Aorta (tissue), 5 donors: ENCODE measurements around the gene TADA2B. TPM values are rescaled to one million over a fixed set of nuclear protein-coding genes. Genes with fewer than 3 reads are reported as not detected.

Source experiments
- ATAC-seq: fragments of 200-7000 bp; cut with Tn5 transposase; one replicate; pipeline ENCODE4 v1.9.1; 2022; ENCODE audit warnings: moderate library complexity; ENCODE audit not compliant: low FRiP score
- DNase-seq, 2 donors: peaks; one replicate each; pipeline ENCODE4 v3.0.0-alpha.2; 2020
- H3K27ac ChIP-seq, 2 donors: one replicate each; pipeline ENCODE4 v1.5.1; 2013; ENCODE audit warnings: low read length in 2 of 2, mild to moderate bottlenecking in 2 of 2, moderate library complexity in 2 of 2, control low read depth in 1 of 2, inconsistent platforms in 1 of 2, low read depth in 1 of 2
- H3K27me3 ChIP-seq, 2 donors: one replicate each; pipeline ENCODE4 v1.6.1; 2013; ENCODE audit warnings: control low read depth in 1 of 2, low read length in 1 of 2, mild to moderate bottlenecking in 1 of 2, moderate library complexity in 1 of 2; ENCODE audit not compliant: insufficient read depth in 2 of 2, control insufficient read depth in 1 of 2
- H3K36me3 ChIP-seq, 2 donors: one replicate each; pipeline ENCODE4 v1.6.1; 2013; ENCODE audit warnings: control low read depth in 1 of 2, low read length in 1 of 2, mild to moderate bottlenecking in 1 of 2; ENCODE audit not compliant: insufficient read depth in 2 of 2, control insufficient read depth in 1 of 2
- H3K4me1 ChIP-seq, 2 donors: one replicate each; pipeline ENCODE4 v1.6.1; 2013; ENCODE audit warnings: low read length in 2 of 2, control low read depth in 1 of 2, mild to moderate bottlenecking in 1 of 2, moderate library complexity in 1 of 2; ENCODE audit not compliant: insufficient read depth in 2 of 2, control insufficient read depth in 1 of 2
- H3K4me3 ChIP-seq, 2 donors: one replicate each; pipeline ENCODE4 v1.5.1; 2013; ENCODE audit warnings: low read length in 2 of 2, control low read depth in 1 of 2, mild to moderate bottlenecking in 1 of 2
- H3K9me3 ChIP-seq: one replicate; pipeline ENCODE4 v1.6.1; 2013; ENCODE audit warnings: mild to moderate bottlenecking, low read length; ENCODE audit not compliant: control insufficient read depth
- WGBS, 2 donors: extraction: QIAGEN DNeasy Blood & Tissue Kit; methylation state at CpG; one replicate each; pipeline ENCODE4 v1.1.7; 2013; 5-methylcytosine and 5-hydroxymethylcytosine counted together
- intact Hi-C, 2 donors: fragments of 100-400 bp; cut with DNase I; formaldehyde crosslinking; loops; one replicate each; pipeline versions ENCODE4 v1.14.2 to v1.15.0; 2022
- polyA plus RNA-seq, 2 donors: library from polyadenylated mRNA; stranded (reverse); fragments of 200-250 nt; gene quantifications; one replicate each; pipeline ENCODE4 v1.2.3, GENCODE V29; 2013
- total RNA-seq, 2 donors: library from RNA; stranded (reverse); fragmentation: NEBNext Ultra II Directional; extraction: Animal tissue kit (Norgen Biotek cat#: 25700); gene quantifications; one replicate each; pipeline ENCODE4 v1.2.1, GENCODE V29; 2021
- donor health status: healthy with polysubstance abuse.
- donor health status: Bipolar disorder and iron deficiency.
- donor health status: DM: no; HTN: no; CAD: no.
- donor health status: DM: no; HTN: no; CAD: no.
- donor health status: DM: yes; HTN: yes; CAD: no.

TADA2B gene
- total and polyA plus RNA-seq, 4 donors: 6.5 to 19.2 (median 13.3) TPM

GRCh38 chr4:7015383-7016035 is 27.7 kb upstream of the TADA2B start:
- Histone ChIP-seq H3K9me3 (no peaks in the 10 kb centered on the region), H3K27me3 (no peaks in the 10 kb centered on the region), H3K36me3 (peaks cover 2 to 6% of the 10 kb centered on the region in 2 donors), H3K4me1 (no peaks in the 10 kb centered on the region), H3K27ac (no peak overlapping the region), H3K4me3 (no peak overlapping the region)
- DNase-seq: peak; percentile 19 to 50
- no peak for ATAC-seq
- intact Hi-C loops: no loop called here
- 75 to 94% methylated on average over 12 of the region's 12 CpGs for WGBS, 2 donors

GRCh38 chr4:7016086-7016485 is 27.1 kb upstream of the TADA2B start:
- ATAC-seq (no peak), DNase-seq (peak; percentile 12 to 58)

GRCh38 chr4:7016512-7016911 is 26.7 kb upstream of the TADA2B start:
- Histone ChIP-seq H3K27me3 (no peaks in the 10 kb centered on the region), H3K36me3 (peaks cover 0 to 8% of the 10 kb centered on the region in 2 donors), H3K27ac (no peak overlapping the region), H3K4me3 (no peak overlapping the region), H3K9me3 (no peaks in the 10 kb centered on the region), H3K4me1 (no peaks in the 10 kb centered on the region)
- ATAC-seq: no peak
- WGBS, 2 donors: 91 to 94% methylated on average over 6 of the region's 6 CpGs
- intact Hi-C loops: no loop called here
- peak in 1 of 2 donors; percentile 3 for DNase-seq

More at GRCh38 chr4:7016086-7016485, 27.1 kb upstream of the TADA2B start:
- intact Hi-C loops: no loop called here
- Histone ChIP-seq H3K27ac (no peak overlapping the region), H3K4me1 (no peaks in the 10 kb centered on the region), H3K36me3 (peaks cover 0 to 8% of the 10 kb centered on the region in 2 donors), H3K4me3 (no peak overlapping the region), H3K27me3 (no peaks in the 10 kb centered on the region), H3K9me3 (no peaks in the 10 kb centered on the region)
- 64 to 81% methylated on average over 11 of the region's 11 CpGs for WGBS, 2 donors

- 87 to 91% methylated on average over 6 of the region's 6 CpGs for WGBS, 2 donors
- Histone ChIP-seq H3K36me3 (peaks cover 0 to 10% of the 10 kb centered on the region in 2 donors), H3K27ac (no peak overlapping the region), H3K27me3 (no peaks in the 10 kb centered on the region), H3K4me1 (no peaks in the 10 kb centered on the region), H3K4me3 (no peak overlapping the region), H3K9me3 (no peaks in the 10 kb centered on the region)
- DNase-seq: peak; percentile 9 to 12
- intact Hi-C loops: no loop called here
- no peak for ATAC-seq
Observed at GRCh38 chr4:7017446-7018048, 25.6 kb upstream of the TADA2B start.

- peak; percentile 40 to 64 for DNase-seq
- ATAC-seq: peak; percentile 17
- 92 to 93% methylated on average over 9 of the region's 9 CpGs for WGBS, 2 donors
- no peaks in the 10 kb centered on the region for H3K27me3 ChIP-seq
- no peaks in the 10 kb centered on the region for H3K4me1 ChIP-seq
- no peak overlapping the region for H3K4me3 ChIP-seq
- intact Hi-C loops: no loop called here
- H3K27ac ChIP-seq: no peak overlapping the region
- H3K36me3 ChIP-seq: peaks cover 0 to 8% of the 10 kb centered on the region in 2 donors
- H3K9me3 ChIP-seq: no peaks in the 10 kb centered on the region
Observed at GRCh38 chr4:7018281-7018680, 24.9 kb upstream of the TADA2B start.

GRCh38 chr4:7019367-7019766 is 23.8 kb upstream of the TADA2B start:
- H3K27me3 ChIP-seq: no peaks in the 10 kb centered on the region
- 86 to 92% methylated on average over 9 to 10 of the region's 10 CpGs for WGBS, 2 donors

GRCh38 chr4:7020290-7020689 is 22.9 kb upstream of the TADA2B start:
- WGBS, 2 donors: 97% methylated on average over 2 of the region's 2 CpGs
- intact Hi-C loops: no loop called here
- ATAC-seq (no peak), DNase-seq (peak in 1 of 2 donors; percentile 60)
- Histone ChIP-seq H3K27ac (no peak overlapping the region), H3K27me3 (no peaks in the 10 kb centered on the region), H3K36me3 (peaks cover 0 to 8% of the 10 kb centered on the region in 2 donors), H3K4me3 (no peak overlapping the region), H3K4me1 (no peaks in the 10 kb centered on the region), H3K9me3 (no peaks in the 10 kb centered on the region)

More at GRCh38 chr4:7019367-7019766, 23.8 kb upstream of the TADA2B start:
- Histone ChIP-seq H3K36me3 (peaks cover 0 to 8% of the 10 kb centered on the region in 2 donors), H3K4me1 (no peaks in the 10 kb centered on the region), H3K4me3 (no peak overlapping the region), H3K9me3 (no peaks in the 10 kb centered on the region), H3K27ac (no peak overlapping the region)
- DNase-seq (peak in 1 of 2 donors; percentile 31), ATAC-seq (no peak)
- intact Hi-C loops: no loop called here

- Histone ChIP-seq H3K36me3 (peaks cover 0 to 6% of the 10 kb centered on the region in 2 donors), H3K27ac (no peak overlapping the region)
Observed at GRCh38 chr4:7020856-7021255, 22.3 kb upstream of the TADA2B start.

GRCh38 chr4:7021355-7021754 is 21.8 kb upstream of the TADA2B start:
- Histone ChIP-seq H3K36me3 (peaks cover 0 to 6% of the 10 kb centered on the region in 2 donors), H3K27me3 (no peaks in the 10 kb centered on the region), H3K4me1 (no peaks in the 10 kb centered on the region), H3K27ac (no peak overlapping the region), H3K4me3 (no peak overlapping the region), H3K9me3 (no peaks in the 10 kb centered on the region)
- intact Hi-C loops: no loop called here
- peak in 1 of 2 donors; percentile 10 for DNase-seq
- WGBS, 2 donors: 73% methylated on average over 5 of the region's 5 CpGs
- ATAC-seq: no peak

More at GRCh38 chr4:7020856-7021255, 22.3 kb upstream of the TADA2B start:
- no peaks in the 10 kb centered on the region for H3K4me1 ChIP-seq
- H3K27me3 ChIP-seq: no peaks in the 10 kb centered on the region
- WGBS, 2 donors: 92% methylated on average over 11 of the region's 11 CpGs
- DNase-seq (peak; percentile 9 to 34), ATAC-seq (no peak)
- no peak overlapping the region for H3K4me3 ChIP-seq
- H3K9me3 ChIP-seq: no peaks in the 10 kb centered on the region
- intact Hi-C loops: no loop called here
